ENCODE results near the gene SLC38A4.

GRCh38 chr12:46771268-46771827 lies 54.4 kb downstream of the SLC38A4 start:
- TF ChIP-seq CTCF (IDR thresholded peaks at IDR 0.05) (no peak), POLR2A (IDR thresholded peaks at IDR 0.05) (no peak)

Data from breast epithelium (tissue), 3 donors.